Fibroblast of mammary gland (primary cell): Measurements from ENCODE around the gene IL12RB2.
"Not testable (repeated sequence)": the region's sequence is repeated elsewhere in the genome, so short reads cannot be mapped to it uniquely, and the experiment has no call there.

Source experiments
- DNase-seq: peaks from one replicate; pipeline ENCODE4 v3.0.0-alpha.2; 2010; ENCODE audit warnings: low read depth
- H3K4me3 ChIP-seq: 2 replicates; pipeline ENCODE4 v1.5.1; 2011; ENCODE audit warnings: low read depth, mild to moderate bottlenecking, low read length, moderate library complexity; ENCODE audit not compliant: control insufficient read depth
- TF ChIP-seq, protein P1 (sequence below): conservative IDR thresholded peaks from 2 replicates; pipeline ENCODE4 v1.5.1; 2011; ENCODE audit warnings: low read depth, low read length, inconsistent platforms; ENCODE audit not compliant: control insufficient read depth, insufficient read depth

Gene IL12RB2

GRCh38 chr1:67439277-67440029, 131.8 kb downstream of the IL12RB2 start:
- H3K4me3 ChIP-seq = no peak overlapping the region
- TF ChIP-seq, protein P1, sequence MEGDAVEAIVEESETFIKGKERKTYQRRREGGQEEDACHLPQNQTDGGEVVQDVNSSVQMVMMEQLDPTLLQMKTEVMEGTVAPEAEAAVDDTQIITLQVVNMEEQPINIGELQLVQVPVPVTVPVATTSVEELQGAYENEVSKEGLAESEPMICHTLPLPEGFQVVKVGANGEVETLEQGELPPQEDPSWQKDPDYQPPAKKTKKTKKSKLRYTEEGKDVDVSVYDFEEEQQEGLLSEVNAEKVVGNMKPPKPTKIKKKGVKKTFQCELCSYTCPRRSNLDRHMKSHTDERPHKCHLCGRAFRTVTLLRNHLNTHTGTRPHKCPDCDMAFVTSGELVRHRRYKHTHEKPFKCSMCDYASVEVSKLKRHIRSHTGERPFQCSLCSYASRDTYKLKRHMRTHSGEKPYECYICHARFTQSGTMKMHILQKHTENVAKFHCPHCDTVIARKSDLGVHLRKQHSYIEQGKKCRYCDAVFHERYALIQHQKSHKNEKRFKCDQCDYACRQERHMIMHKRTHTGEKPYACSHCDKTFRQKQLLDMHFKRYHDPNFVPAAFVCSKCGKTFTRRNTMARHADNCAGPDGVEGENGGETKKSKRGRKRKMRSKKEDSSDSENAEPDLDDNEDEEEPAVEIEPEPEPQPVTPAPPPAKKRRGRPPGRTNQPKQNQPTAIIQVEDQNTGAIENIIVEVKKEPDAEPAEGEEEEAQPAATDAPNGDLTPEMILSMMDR = no peak
- no peak for DNase-seq

DNA sequence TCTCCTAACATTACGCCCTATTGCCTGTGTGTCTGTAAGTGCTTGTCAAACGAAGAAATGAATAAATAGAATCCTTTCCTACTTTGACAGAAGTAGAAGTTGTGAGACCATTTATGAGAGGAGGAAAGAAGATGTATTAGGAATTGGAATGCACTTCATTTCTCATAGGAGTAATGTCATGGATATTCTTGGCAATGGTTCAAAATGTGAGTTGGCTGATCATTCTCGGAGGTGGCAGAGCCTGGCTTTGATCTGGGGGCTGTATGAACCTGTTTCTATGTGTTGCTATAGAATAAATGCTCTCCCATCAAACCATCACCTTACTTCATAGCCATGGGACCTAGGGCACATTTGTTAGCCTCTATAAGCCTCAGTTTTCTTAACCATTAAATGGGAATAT, 132.7 kb downstream of the IL12RB2 start:
- TF ChIP-seq, protein P1 = no peak
- no peak overlapping the region for H3K4me3 ChIP-seq
- peak; percentile 28 for DNase-seq

- peak; percentile 75 for DNase-seq
- TF ChIP-seq, protein P1 = no peak
- H3K4me3 ChIP-seq = peak overlapping the region; percentile 3
Observed at GRCh38 chr1:67441183-67441582, 133.5 kb downstream of the IL12RB2 start.

GRCh38 chr1:67441739-67442281, 134.1 kb downstream of the IL12RB2 start:
- no peak for DNase-seq
- TF ChIP-seq, protein P1 = no peak
- H3K4me3 ChIP-seq = no peak overlapping the region

DNA sequence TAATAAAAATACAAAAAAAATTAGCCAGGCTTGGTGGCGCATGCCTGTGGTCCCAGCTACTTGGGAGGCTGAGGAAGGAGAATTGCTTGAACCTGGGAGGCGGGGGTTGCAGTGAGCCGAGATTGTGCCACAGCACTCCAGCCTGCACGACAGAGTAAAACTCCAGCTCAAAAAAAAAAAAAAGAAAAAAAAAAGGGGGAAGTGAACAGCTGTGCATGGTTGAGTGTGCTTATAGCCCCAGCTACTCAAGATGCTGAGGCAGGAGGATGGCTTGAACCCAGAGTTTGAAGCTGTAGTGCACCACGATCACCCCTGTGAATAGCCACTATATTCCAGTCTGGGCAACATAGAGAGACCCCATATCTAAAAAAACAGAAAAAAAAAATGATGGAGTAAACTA, 138.3 kb downstream of the IL12RB2 start:
- H3K4me3 ChIP-seq, DNase-seq: not testable (repeated sequence)
